Thoracic aorta (tissue), 2 donors: ENCODE data around the gene AP1B1. TPM values are rescaled to one million over a fixed set of nuclear protein-coding genes. Genes with fewer than 3 reads are reported as not detected.
A peak's percentile ranks its signal among the peaks of the same experiment; 100 is the strongest.

Experiments used
- ATAC-seq: fragments of 150-250 bp; one replicate; pipeline ENCODE4 v1.8.0; 2017; ENCODE audit warnings: low read depth; ENCODE audit not compliant: insufficient number of reproducible peaks, low FRiP score
- DNase-seq: peaks from one replicate; pipeline ENCODE4 v3.0.0-alpha.2; 2020; ENCODE audit warnings: low spot score
- H3K27ac ChIP-seq, 2 donors: fragments of 200-600 bp; sonication (generic); 1 replicate in 1 of 2; 2 replicates in 1 of 2; pipeline ENCODE4 v1.5.1; 2016; ENCODE audit warnings: mild to moderate bottlenecking in 2 of 2, moderate library complexity in 2 of 2
- H3K27me3 ChIP-seq: fragments of 200-600 bp; sonication (generic); replicated peaks from 2 replicates; pipeline ENCODE4 v1.6.0; 2016; ENCODE audit warnings: mild to moderate bottlenecking; ENCODE audit not compliant: insufficient read depth
- H3K36me3 ChIP-seq: fragments of 200-600 bp; sonication (generic); one replicate; pipeline ENCODE4 v1.5.1; 2016
- H3K4me1 ChIP-seq, 2 donors: fragments of 200-600 bp; sonication (generic); 1 replicate in 1 of 2; 2 replicates in 1 of 2; pipeline versions ENCODE4 v1.5.1 to v1.6.0; 2016; ENCODE audit warnings: low read depth in 2 of 2, mild to moderate bottlenecking in 1 of 2; ENCODE audit not compliant: control insufficient read depth in 1 of 2
- H3K4me3 ChIP-seq: fragments of 200-600 bp; sonication (generic); 2 replicates; pipeline ENCODE4 v1.5.1; 2016; ENCODE audit warnings: mild to moderate bottlenecking
- H3K9me3 ChIP-seq: fragments of 200-600 bp; sonication (generic); 2 replicates; pipeline ENCODE4 v1.5.1; 2016
- CTCF ChIP-seq: fragments of 200-600 bp; sonication (generic); IDR thresholded peaks from one replicate; pipeline ENCODE4 v1.5.1; 2019; ENCODE audit warnings: antibody characterized with exemption
- total RNA-seq, 2 donors: library from RNA; depleted of rRNA; stranded (reverse); fragments of >200 nt; gene quantifications; one replicate each; pipeline versions ENCODE4 v1.1.0 to v1.2.3, GENCODE V29; 2016

Gene AP1B1
- total RNA-seq, 2 donors from 2014 or later, result 59.5 to 73.1 TPM

- Histone ChIP-seq H3K27ac (peak overlapping the region in 1 of 2 donors; percentile 33), H3K36me3 (peaks cover 39% of the 10 kb centered on the region), H3K4me3 (no peak overlapping the region), H3K4me1 (peaks cover 0 to 42% of the 10 kb centered on the region in 2 donors), H3K27me3 (no peaks in the 10 kb centered on the region), H3K9me3 (no peaks in the 10 kb centered on the region)
- ATAC-seq (no peak), DNase-seq (no peak)
- TF ChIP-seq CTCF, result no peak
These were observed 45.6 kb downstream of the AP1B1 start for GRCh38 chr22:29342577-29343312.

GRCh38 chr22:29342177-29342576 lies 46.2 kb downstream of the AP1B1 start:
- peaks cover 40% of the 10 kb centered on the region for H3K36me3 ChIP-seq
- DNase-seq (no peak), ATAC-seq (no peak)
- no peaks in the 10 kb centered on the region for H3K27me3 ChIP-seq
- no peak overlapping the region for H3K27ac ChIP-seq
- H3K4me1 ChIP-seq, result peaks cover 0 to 38% of the 10 kb centered on the region in 2 donors
- no peak overlapping the region for H3K4me3 ChIP-seq
- no peak for TF ChIP-seq CTCF
- H3K9me3 ChIP-seq, result no peaks in the 10 kb centered on the region

GRCh38 chr22:29341849-29342127 lies 46.6 kb downstream of the AP1B1 start:
- TF ChIP-seq CTCF, result no peak
- Histone ChIP-seq H3K9me3 (no peaks in the 10 kb centered on the region), H3K4me3 (no peak overlapping the region), H3K36me3 (peaks cover 40% of the 10 kb centered on the region), H3K27ac (no peak overlapping the region), H3K4me1 (peaks cover 0 to 34% of the 10 kb centered on the region in 2 donors), H3K27me3 (no peaks in the 10 kb centered on the region)
- no peak for DNase-seq
- no peak for ATAC-seq

- Histone ChIP-seq H3K27me3 (no peaks in the 10 kb centered on the region), H3K27ac (no peak overlapping the region), H3K4me1 (peaks cover 0 to 29% of the 10 kb centered on the region in 2 donors), H3K36me3 (peaks cover 42% of the 10 kb centered on the region), H3K9me3 (no peaks in the 10 kb centered on the region), H3K4me3 (no peak overlapping the region)
- ATAC-seq, result no peak
- DNase-seq, result no peak
- TF ChIP-seq CTCF, result no peak
These were observed 47.1 kb downstream of the AP1B1 start for GRCh38 chr22:29341056-29341848.

- peaks cover 45% of the 10 kb centered on the region for H3K36me3 ChIP-seq
- no peaks in the 10 kb centered on the region for H3K9me3 ChIP-seq
- H3K4me3 ChIP-seq, result no peak overlapping the region
- H3K27ac ChIP-seq, result no peak overlapping the region
- no peak for TF ChIP-seq CTCF
- ATAC-seq (no peak), DNase-seq (no peak)
- H3K4me1 ChIP-seq, result peaks cover 0 to 22% of the 10 kb centered on the region in 2 donors
- H3K27me3 ChIP-seq, result no peaks in the 10 kb centered on the region
These were observed 47.8 kb downstream of the AP1B1 start for GRCh38 chr22:29340566-29340965.
